HG03103 (cell line): ENCODE results near the gene AP1M1.
"Not testable (repeated sequence)": the region's sequence is repeated elsewhere in the genome, so short reads cannot be mapped to it uniquely, and the experiment has no call there.

Experiments used
- ATAC-seq: cut with Tn5 transposase; IDR thresholded peaks from one replicate; pipeline ENCODE4 v1.9.1; 2021; ENCODE audit warnings: low read depth; ENCODE audit not compliant: unreplicated experiment

The AP1M1 gene

DNA sequence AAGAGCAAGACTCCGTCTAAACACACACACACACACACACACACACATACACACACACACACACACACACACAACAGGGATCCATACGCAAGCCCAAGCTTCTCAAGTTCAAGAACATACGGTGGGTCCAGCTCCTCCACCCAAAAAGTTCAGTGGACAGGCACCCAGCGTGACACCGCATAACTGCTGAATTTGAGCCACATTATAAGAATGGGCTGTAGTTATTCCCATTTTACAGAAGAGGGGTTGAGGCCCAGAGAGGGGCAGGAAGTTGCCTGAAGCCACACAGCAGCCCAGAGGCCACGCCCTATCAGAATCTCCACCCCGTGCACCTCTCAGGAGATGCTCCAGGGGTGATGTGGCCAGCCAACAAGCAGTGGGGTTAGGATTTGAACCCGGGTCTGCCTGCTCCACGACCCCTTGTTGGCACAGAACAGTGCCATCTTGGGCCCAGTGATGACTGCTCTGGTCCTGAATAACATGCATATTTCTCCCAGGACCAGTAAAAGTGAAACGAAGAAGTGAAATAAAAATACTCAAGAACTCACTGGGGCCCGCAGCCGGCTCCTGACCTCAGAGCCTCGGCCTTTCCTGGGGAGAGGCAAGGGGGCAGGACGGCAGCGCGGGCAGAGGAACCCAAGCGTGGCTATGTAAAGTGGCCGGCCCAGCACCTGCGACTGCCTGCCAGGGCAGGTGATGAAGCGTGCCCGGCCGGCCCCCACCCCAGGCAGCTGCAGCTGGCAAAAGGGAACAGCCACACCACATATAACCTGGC, 61.9 kb downstream of the AP1M1 start:
- ATAC-seq = no peak

DNA sequence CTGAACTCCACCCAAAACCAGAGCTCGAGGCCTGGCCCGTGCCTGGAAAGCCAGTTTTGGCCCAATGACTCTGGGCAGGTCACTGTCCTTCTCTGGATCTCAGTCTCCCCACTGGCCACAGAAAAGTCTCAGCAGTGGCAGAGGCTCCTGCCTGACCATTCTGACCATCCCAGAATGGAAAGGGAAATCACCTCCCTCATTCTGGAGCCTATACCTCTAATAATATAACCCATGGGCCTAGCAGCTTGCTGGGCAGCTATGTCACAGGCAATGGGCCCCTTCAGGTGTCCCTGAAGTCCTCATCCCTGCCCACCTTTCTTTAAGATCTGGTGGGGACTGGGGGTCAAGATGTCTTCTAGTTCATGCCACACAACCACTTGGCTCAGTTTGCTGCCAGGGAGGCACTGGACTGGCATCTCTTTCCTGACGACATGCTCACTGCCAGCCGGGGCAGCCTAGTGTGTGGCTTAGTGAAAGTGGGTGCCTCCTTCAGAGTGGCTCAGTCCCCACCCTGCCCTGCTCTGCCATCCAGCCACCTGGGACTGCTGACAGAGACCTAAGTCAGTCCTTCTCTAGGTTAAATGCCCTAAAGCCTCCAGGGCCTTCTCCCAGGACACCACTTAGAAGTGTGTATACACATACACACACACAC, 62.6 kb downstream of the AP1M1 start:
- ATAC-seq = no peak

DNA sequence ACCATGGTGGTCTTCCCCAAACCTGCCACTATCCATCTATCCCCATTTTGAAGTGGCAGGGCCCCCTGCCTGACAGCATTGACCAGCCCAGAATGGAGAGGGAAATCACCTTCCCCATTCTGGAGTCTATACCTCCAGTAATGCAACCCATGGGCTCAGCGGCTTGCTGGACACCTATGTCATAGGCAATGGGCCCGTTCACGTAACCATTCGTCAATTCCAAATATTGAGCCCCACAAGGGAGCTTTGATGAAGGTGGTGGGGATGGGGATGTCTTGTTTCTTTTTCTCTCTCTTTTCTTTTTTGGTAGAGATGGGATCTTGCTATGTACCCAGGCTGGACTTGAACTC, 63.1 kb downstream of the AP1M1 start:
- no peak for ATAC-seq

DNA sequence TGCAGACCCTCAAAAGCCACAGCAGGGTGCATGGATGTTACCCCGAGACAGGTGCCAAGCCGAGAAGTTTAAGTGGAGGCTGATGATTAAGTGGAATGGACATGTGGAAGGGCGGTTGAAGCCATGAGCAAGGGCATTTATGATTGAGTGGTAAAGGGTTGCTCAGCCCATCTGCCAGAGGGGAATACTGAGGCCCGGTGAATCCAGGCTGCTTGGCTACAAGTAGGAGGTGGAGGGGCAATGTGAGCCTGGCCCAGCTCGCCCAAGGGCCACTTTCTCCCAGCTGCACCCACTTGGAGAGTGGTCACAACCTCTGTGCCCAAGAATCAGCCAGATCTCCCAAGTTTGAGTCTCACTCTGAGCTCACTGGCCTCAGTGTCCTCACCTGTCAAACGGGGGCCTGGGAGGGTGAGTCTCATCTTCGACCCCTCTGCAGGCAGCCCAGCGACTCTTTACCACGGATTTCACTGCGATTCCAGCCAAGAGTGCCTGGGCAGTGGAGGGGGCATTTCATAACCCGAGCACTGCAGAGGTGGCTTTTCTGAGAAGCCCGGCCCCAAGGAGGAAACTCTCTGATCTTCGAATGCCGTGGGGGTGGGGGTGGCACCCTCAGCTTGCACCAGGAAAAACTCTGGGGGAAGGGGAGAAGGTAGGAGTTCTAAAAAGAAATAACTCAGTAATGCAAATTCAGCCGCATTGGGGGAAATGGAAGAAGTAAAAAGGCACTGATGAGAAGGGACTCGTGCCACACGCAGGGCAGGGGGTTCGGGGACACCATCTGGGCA, 64.1 kb downstream of the AP1M1 start:
- ATAC-seq = no peak

DNA sequence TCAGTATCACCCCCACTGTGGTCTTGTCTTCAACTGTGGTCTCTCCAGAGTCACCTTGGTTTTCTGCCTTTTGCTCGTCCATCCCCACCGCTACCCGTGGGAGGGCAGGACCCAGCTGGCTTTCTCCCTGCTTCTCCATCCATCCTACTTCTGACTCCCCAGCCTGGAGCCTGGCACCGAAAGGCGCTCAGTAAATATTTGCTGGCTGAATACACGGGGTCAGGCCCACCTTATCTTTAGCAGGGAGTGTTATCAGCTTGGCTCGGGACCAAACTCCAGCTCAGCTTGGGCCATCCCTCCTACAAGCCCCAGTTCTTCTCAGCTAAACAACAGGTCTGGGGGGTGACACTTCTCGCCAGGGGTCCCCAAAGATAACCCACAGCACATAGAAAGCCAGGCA, 64.9 kb downstream of the AP1M1 start:
- ATAC-seq = no peak

DNA sequence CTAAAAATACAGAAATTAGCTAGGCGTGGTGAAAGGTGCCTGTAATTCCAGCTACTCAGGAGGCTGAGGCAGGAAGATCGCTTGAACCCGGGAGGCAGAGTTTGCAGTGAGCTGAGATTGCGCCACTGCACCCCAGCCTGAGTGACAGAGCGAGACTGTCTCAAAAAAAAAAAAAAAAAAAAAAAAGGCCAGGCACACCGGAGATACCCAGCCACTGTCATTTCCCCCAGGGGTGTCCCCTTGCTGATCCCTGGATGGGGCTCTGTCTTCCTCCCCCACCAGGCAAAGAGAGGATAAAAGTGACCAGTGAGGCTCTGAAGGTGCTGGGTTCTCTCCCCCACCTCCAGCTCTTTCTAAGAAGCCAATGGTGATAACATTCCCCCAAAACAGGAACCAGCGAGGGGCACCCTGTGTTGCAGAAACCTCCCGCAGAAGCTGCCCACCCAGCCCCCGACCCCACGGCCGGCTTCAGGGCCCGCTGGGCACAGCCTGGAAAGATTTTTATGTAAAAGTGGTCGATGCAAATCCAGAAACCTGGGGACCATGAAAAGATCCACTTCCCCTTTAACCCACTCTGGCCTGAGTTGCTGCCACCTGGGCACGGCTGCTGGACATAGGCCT, 65.5 kb downstream of the AP1M1 start:
- no peak for ATAC-seq

DNA sequence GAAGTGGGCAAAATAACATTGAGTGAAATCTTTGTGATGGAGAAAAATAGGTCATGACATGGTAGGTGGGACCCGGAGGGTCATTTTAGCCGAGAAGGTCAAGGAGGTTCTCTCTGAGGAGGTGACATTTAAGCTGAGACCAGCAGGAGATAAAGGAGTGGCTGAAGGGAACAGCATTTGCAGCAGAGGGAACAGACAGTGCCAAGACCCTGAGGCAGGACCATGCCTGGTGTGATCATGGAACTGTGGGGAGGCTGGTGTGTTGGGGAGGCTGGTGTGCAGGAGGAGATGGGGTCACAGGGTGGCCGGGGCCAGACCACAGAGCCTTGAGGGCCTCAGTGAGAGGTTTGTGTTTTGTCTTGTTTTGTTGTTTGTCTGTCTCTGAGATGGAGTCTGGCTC, 67.5 kb downstream of the AP1M1 start:
- no peak for ATAC-seq

DNA sequence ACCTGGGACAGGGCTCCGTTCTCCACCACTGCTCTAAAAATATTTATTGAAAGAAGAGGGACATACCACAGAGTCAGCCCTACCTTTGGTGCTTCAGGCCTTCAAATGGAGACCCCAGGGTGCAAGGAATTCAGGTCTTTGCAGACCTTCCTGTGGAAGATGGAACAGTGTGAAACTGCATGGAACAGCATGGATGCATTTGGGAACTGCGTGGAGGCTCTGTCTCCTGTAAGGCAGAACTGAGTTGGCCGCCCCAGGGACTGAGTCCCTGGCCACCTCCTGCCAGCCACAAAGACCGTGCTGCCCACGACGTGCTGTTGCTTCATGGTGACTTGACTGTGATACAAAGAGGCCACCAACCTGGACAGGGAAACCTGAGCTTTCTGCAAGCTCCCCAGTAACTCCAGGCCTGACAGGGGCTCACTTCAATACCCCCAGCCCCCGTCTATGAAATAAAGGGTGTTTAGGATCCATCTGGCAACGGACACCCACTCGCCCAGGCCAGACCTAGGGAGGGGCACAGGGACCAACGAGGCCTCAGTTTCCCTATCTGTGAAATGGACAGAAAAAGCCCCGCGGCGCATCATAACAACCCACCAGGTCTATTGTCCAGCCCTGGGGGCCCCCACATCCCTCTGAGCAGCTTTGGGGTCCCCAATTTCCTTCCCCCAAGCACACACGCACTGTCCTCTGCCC, 68.3 kb downstream of the AP1M1 start:
- no peak for ATAC-seq

DNA sequence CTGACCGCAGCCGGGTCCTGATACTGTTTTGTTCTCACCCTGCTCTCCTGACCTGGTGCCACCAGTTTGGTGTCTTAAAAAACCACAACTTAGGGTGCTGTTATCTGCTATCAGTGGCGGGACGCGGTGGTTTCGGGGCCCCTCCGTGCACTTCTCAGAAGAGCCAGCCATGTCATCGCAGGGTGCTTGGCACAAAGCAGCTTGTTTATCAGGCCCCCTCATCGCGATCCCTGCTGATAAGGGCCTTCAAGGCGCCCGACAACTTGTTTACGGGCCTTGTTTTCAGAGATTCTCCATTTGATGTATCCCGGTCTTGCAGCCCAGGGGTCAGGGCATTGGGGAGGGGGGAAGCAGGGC, 68.9 kb downstream of the AP1M1 start:
- ATAC-seq = no peak

DNA sequence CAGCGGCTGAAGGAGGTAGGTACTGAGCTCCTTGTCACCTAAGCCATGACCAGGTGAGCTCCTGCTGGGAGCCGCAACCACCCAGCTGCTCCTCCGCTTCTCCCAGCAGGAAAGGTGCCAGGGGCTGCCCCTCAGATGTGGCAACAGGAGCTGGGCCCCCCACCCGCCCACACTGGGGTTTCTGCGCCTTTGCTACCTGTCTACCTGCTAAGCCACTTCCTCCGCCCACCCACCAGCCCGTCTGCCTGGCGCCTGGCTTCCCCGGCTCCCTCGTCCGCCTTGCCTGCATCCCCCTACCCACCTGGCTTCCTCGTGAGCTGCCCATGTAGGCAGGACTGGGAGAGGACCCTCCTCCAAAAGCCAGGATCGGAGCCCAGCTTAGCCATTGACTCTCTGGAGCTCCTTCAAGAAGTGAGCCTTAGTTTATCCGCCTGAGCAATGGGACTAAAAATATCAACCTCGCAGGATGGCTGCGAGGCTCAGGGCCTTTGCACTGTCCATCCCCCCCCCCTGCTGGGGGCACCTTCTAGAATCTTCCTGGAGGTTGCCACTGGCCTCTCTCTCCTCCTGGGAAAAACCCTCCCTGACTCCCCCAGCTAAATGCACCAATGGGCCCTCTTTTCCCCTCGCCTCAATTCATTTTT, 71.1 kb downstream of the AP1M1 start:
- no peak for ATAC-seq

DNA sequence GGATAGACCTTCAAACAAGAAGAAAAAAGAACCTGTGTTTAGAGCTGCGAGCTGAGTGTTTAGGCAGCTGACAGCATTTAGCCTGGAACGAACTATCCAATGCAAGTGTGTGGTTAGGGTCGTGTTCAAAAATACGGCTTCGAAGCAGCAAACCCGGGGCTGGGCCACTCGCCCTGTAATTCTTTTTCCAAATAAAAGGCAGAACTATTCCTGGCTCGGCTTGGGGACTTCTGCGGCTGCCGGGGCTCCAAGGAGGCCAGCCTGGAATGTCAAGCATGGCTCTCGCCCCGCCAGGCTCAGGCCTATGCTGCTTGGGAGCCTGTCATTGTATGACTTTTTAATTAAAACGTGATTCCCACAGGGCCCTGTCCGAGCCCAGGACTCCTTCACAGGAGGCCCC, 75.2 kb downstream of the AP1M1 start:
- ATAC-seq = no peak

DNA sequence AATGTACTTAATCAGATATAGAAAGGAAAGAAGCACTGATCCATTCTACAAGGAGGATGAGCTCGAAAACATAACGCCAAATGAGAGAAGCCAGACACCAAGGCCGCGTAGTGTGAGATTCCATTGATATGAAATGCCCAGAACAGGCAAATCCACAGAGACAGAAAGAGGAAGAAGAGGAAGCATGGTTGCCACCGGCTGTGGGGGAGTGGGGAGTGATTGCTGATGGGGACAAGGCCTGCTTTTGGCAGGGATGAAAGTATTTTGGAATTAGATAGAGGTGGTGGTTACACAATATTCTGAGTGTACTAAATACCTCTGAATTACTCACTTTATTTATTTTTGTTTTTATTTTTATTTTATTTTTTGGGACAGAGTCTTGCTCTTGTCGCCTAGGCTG, 76.7 kb downstream of the AP1M1 start:
- ATAC-seq = no peak

DNA sequence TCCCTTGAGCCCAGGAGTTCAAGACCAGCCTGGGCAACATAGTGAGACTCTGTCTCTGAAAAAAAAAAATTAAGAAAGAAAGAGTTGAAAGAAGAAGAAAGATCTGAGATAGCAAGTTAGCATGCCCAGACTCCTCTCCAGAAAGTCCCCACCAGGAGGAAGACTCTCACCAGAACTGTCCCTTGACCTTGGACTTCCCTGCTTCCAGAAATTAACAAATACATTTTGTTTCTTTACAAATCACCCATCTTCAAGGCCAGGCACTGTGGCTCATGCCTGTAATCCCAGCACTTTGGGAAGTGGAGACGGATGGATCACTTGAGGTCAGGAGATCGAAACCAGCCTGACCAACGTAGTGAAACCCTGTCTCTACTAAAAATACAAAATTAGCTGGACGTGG, 82.6 kb downstream of the AP1M1 start:
- ATAC-seq = no peak

DNA sequence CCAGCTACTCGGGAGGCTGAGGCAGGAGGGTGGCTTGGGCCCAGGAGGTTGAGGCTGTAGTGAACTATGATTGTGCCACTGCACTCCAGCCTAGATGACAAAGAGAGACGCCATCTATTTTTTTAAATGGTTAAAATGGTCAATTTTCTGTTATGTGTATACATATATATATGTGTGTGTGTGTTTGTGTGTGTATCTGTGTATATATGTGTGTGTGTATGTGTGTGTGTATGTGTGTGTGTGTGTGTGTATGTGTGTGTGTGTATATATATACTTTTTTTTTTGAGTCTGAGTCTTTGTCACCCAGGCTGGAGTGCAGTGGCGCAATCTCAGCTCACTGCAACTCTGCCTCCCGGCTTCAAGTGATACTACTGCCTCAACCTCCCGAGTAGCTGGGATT, 84.0 kb downstream of the AP1M1 start:
- ATAC-seq = no peak

DNA sequence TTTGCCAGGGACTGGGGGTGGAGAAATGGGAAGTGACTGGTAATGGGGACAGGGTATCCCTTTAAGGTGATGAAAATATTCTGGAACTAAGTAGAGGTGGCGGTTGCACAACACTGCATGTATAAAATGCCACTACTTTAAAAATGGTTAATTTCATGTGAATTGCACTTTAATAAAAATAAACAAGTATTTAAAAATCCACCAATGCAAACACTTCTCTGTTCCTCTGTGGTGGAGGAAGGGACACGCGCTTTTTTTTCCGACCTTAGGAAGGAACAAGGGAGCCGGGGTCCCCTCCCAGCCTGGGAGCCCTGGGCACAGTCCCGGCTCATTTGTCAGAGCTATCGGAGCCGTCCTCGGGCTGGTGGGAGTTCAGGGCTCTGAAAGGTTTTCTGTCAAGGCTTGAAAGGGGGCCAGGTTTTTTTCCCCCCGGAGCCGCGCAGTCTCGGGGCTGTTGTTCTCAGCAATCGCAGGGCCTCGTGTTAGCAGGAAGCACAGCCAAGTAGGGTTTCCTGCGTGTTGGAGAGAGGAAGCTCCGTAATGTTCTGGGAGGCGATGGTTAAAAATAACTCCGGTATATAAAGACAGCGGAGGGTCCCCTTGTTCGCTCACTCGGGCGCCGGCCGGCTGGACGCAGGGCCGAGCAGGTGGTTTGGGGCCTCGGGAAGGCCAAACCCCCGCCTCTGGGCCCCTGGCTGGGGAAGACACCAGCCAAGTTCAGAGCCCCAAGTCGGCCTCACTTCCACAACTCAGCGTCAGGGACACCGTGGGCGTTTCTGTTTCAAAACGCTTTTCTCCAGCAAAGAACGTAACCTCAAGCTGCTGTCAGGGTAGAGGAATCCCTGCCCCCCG, 85.7 kb downstream of the AP1M1 start:
- ATAC-seq = no peak

DNA sequence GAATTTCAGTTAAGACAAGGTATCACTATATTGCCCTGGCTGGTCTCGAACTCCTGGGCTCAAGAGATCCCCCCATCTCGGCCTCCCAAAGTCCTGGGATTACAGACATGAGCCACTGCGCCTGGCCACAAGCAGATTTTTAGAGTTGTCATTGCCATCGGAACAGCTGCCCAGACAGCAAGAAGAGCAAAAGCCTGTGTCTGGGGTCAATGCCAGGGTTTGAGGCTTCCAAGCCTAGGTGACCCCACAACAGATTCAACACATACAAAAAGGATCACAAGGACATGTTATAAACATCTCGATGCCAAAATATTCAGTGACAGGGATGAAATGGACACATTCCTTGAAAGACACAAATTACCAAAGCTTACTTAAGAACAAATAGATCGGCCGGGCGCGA, 86.8 kb downstream of the AP1M1 start:
- no peak for ATAC-seq

DNA sequence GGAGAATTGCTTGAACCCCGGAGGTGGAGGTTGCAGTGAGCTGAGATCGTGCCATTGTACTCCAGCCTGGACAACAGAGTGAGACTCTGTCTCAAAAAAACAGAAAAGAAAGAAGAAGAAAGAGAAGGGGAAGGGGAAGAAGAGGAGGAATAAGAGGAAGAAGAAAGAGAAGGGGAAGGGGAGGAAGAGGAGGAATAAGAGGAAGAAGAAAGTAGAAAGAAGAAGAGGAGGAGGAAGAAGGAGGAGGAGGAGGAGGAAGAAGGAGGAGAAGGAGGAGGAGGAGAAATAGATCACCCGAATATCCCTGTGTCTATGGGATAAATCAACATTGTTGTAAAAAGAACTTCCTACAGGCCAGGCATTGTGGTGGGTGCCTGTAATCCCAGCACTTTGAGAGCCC, 87.4 kb downstream of the AP1M1 start:
- not testable (repeated sequence) for ATAC-seq

DNA sequence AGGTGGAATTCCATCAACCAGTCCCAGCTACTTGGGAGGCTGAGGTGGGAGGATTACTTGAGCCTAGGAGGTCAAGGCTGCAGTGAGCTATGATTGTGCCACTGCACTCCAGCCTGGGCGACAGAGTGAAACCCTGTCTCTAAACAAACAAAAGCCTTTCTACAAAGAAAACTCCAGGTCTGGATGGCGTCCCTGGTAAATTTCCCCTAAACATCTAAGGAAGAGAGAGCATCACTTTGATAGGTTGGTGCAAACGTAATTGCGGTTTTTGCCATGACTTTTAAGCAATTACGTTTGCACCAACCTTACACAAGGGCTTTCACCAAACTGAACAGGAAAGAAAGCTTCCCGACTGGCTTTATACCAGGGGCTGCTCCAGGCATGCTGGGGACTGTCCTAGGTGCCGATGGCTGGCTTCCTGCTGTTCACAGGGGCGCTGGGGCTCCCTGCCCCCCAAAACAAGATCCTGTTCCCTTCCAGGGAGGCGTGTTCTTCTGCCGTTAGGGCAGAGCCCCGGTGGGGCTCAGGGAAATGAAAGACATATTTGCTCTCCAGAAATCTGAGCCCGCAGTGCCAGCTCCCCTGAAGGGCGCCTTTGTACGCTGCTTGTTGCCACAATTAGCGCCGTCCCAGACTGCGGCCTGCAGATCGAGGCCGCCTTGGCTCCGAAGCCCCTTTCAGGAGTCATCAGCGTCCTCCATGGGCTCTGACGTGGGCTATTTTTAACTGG, 88.2 kb downstream of the AP1M1 start:
- ATAC-seq = no peak

DNA sequence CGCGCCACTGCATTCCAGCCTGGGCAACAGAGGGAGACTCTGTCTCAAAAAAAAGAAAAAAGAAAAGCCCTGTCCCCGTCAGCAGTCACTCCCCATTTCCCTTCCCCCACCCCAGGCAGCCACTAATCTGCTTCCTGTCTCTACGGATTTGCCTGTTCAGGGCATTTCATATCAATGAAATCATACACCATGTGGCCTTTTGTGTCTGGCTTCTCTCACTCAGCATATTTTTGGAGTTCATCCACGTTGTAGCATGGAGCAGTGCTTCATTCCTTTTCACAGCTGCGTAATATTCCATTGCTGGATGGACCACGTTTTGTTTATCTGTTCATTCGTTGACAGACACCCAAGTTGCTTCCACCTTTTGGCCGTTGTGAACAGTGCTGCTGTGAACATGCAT, 90.8 kb downstream of the AP1M1 start:
- ATAC-seq = no peak
